Stimulated activated CD4-positive, alpha-beta T cell treated with anti-CD3 and anti-CD28 coated beads, Interleukin-1b, Interleukin-23, amount 100 ng/mL, for 48 hours (primary cell): ENCODE measurements around the gene PTPRG.

Source experiments
- DNase-seq: peaks from one replicate; pipeline ENCODE4 v3.0.0-alpha.2; 2020

The PTPRG gene

DNA sequence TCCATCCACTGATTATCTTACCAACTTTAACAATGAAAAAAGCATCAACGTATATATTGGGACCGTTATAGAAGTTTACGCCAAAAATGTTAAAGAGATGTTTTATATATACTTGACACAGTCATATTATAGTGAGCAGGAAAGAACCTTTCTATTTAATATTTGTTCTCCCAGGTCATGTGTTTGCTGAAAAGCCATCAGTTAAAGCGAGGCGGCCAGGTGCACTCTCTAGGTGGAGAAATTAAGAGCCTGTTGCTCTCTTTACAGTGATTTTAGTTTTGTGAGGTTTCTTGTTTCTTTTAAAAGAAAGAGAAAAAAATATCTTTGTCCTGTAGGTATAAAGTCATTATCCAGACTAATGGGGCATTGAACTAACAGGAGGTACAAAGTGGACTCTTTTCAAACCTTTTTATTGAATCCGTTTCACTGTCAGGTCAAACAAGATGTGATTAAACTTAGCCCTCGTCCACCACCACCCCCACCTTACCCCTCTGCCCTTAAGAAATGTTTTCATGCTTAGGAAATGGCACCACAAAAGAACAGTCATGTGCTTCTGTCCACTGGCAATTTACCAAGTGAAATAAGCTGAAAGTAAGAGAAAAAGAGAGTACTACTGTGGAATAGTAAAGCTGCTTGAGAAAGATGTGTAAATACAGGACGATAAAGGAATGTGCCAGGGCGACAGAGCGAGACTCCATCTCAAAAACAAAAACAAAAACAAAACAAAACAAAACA, 279.9 kb downstream of the PTPRG start:
- DNase-seq, result no peak

DNA sequence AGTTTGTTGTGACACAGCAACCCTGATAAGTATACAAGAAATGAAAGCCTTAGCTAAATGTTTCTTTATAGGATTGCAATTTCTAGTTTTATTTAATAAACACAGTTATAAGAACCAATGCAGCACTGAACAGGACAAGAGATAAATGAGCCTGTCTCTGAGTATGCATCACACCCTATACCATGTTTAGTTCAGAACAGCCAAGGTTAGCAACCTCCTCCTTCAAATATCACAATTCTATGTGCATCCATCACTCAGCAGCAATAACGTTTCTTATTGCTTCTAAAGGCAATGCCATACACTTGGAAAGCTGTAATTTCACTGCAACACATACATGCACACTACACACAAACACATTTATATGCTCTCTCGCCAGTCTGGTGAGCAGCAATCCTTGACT, 280.6 kb downstream of the PTPRG start:
- no peak for DNase-seq

DNA sequence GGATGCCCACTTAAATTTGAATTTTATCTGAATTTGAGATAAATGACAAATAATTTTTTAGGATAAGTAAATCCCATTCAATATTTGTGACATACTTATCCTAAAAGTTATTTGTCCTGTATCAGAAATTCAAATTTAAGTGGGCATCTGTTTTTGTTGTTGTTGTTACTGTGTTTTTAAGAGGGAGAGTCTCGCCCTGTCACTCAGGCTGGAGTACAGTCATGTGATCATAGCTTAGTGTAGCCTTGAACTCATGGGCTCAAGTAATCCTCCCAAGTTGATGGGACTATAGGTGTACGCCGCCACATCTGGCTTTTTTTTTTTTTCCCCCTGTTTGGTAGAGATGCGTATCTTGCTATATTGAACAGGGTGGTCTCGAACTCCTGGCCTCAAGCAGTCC, 283.0 kb downstream of the PTPRG start:
- no peak for DNase-seq

DNA sequence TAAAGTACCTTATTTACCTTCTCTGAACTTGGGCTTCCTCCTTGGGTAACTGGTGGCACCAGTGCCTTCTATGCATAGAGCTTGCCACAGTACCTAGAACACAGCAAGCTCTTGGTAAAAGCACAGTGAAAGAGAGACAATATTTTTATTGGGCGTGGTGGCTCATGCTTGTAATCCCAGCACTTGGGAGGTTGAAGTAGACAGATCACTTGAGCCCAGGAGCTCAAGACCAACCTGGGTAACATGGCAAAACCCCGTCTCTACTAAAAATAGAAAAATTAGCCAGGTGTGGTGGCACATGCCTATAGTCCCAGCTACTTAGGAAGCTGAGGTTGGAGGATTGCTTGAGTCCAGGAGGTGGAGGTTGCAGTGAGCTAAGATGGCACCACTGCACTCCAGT, 285.1 kb downstream of the PTPRG start:
- no peak for DNase-seq

DNA sequence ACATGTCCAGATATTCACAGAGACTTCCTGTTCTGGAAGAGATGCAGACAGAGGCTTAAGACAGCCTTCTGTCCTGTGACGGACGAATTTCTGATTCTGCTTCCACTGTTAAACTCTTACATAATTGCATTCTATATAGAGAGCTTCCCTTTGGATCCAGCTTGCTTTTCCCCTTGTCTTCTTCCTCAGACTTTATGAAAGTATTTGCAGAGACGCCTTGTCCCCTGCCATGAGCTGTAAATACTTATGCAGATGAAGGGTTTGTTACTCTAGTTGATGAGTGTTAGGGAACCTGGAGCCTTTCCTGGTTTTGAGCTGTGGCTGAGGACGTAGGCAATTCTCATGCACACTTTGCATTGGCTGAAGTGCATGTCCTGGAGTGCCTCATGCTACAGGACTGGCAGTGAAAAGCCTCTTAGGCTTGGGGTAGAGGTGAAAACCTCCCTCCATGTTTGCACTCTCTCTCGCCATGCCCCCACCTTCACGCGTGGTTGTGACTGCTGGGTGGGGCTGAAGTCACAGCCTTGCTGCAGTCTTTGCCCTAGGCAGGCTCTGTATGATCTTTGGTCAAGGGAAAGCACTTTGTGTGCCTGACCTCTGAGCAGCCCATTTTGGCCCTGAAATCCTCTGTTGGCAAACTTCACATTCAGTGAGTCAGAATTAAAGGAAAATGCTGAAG, 286.6 kb downstream of the PTPRG start:
- no peak for DNase-seq

DNA sequence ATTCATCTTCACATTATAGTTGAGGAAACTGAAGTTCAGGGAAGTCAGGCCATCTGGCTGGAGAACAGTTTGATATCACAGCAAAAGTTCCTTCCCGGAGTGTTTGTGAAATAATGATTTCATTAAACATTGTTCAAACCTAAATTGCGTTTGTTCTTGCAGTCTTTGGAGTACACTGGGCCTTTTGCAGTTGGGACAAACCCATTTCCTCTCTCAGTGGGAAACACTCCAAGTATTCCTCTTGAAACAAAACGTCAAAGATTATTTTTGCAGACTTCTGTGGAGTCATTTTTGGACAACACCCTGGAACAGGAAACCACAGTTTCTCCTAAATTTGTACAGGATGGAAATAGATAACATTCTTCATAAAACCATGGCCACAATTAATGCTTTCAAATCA, 287.5 kb downstream of the PTPRG start:
- DNase-seq, result no peak

DNA sequence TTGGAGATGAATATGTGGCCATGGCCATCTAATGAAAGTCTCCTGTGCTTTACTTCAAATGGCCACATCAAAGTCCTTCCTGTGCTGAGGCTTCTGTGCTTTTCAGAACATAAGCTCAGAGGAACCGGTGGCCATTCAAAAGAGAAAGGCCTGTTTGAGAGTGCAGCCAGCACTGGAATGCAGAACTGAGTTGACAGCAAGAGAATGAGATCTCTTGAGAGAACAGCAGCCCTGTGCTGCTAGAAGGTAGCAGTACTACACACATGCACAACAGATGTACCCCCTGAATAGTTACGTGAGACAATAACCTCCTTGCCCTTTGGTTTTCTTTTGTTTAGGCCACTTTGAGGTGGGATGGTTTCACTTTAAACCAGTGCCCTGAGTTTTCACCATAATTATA, 292.5 kb downstream of the PTPRG start:
- no peak for DNase-seq

DNA sequence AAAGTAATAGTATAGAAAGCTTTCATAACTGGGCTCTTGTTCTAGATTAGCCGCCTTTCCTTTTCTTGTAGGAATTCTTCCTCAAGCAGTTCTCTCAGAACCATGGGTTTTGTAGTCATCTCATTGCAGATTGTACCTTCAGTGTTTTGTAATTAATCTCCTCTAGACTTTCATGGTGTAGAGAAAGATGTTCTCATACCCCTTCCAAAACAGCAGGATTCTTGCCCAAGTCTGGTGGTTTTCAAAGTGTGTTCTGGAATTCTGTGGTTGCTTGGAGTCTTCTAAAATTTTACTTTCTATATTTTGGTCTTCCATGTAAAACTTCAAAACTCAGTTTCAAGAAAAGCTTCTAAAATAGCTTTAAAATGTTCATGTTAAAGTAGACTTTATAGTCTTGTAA, 293.8 kb downstream of the PTPRG start:
- DNase-seq, result no peak

DNA sequence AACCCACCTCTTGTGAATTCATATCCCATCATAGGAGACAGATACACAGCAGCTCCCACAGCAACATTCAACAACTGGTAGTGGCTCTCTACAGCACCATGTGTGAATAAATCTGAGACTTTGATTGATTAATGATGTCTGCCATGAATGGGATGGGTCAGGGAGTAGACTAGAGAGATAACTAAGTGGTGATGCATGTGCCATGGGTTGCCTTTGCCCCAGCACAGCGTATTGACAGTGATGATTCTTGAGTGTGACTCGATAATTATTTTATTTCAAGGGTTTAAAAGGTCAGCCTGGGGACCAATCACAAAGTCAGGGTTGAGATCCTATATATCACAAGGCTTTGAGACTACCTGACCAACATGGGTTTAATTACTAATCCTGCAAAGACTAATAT, 295.9 kb downstream of the PTPRG start:
- DNase-seq, result no peak

DNA sequence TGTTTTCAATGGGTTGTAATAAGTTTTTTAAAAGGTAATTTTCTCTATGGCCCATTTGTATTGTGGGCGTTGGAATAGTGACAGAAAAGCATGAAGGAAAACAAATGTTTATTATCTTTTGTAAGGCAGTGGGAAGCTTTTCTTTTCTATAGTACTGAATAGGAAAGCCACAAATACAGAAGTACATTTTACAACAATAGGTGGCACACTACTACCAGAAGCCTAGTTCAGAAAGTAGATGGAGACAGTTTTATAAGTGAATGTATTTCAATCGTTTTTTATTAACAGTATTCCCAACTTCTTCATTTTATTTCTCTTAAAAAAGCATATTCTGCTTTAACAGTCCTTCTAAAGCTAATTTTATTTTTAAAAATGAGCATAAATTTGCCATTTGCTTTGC, 296.7 kb downstream of the PTPRG start:
- no peak for DNase-seq

DNA sequence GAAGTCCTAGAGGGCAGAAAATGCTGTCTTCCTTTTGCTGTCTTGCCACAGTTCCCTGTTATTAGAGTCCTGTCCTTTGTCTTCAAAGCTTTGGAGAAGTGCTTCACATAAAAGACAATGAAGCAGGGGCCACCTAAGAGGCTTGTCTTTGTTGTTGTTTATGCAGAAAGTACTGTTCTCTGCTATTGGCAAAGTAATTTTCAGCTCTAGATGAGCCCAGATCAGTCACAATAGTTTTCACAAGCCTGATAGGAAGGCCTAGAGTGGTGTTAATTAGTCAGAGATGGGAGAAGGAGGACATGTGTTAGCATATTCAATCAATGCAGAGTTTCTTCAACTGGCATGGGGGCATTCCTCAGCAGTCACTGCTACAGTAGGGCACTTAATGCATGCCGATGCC, 300.0 kb downstream of the PTPRG start:
- DNase-seq, result no peak

DNA sequence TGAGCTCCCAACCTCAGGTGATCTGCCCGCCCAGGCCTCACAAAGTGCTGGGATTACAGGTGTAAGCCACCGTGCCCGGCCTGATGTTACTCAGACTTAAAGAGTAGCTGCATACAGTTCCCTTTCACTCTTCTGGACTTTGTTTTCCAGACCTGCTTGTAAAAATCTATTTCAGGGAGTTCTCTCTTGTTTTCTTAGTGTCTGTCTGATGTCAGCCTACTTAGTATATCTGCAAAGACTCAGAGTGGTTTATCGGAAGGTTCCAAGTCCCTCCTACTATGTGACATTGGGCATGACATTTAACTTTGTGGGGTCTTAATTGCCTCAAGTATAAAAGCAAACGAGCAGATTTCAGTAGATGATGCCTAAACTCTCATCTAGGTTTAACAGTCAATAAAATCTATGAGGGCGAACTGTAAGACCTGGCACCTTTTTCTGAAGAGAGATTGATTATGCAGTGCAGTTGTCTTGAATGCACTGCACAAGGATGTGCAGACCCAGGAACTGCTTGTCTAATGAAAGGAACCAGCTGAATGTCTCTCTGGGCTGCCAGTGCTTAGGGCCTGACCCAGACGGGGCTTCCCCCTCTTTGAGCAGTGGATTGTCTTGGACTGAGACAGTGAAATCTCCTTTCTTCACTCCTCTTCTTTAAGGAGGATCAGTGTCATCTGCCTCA, 301.4 kb downstream of the PTPRG start:
- DNase-seq, result no peak

DNA sequence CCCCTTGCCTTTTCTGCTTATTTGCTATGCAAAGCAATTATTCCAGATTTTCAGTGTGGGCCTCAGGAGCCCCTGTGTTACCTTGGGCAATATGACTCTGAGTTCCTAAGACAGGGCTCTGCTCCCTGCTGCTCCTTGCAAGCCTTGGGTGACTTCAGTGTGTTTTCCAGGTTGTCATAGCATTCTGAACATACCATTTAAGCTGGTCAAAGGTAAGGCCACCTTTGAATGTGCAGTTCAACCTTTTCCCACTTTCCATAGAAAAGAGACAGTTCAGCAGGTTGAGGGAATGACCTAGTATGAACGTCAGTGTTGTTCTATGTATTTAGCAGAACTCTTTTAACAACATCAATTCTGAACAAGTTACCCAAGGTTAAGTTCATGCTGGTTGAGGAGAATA, 302.2 kb downstream of the PTPRG start:
- DNase-seq, result no peak

DNA sequence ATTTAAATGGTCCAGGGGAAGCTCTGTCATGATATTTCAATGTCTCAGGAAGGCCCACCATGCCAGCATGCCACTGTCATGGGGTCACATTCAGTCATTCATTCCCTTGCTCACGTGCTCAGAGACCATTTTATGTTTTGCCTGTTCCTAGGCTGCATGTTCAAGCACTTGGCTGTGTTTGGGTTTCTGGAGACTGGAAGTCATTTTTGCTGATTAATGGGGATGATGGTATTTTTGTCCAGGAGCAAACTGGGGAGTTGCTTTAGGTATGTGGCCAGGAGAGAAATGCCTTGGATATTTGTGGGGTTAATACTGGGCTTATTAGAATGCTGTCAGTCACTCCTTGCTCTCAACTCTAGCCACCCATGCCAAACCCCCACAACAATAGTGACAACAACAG, 303.5 kb downstream of the PTPRG start:
- no peak for DNase-seq

DNA sequence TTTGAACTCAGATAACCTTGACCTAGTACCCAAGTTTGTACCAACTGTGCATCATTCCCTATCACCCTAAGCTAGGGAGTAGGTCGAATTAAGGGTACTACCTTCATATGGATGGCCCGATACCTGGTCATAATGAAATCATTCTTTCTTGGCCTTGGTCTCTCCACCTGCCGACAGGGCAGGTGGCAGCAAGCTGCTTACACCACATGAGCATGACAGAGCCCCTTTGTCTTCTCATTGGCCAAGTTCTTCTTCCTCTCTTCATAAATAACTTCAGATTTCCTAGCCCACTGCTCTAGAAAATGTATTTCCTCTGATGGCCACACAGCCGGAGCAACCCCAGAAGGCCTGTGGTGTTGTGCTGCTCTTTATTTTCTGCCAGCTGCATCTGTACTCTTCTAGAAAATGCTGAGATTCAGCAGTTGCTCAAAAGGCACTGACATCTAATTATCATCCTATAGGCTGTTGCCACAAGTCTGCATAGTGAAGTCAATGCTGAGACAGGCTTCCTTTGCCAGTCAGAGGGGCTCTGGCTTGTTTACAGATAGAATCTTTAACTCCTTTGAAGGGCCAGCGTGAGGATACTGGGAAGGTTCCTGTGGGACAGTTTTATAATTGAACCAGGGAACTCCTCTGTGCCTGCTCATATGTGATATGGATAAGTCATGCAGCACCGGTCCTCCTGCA, 304.2 kb downstream of the PTPRG start:
- no peak for DNase-seq

DNA sequence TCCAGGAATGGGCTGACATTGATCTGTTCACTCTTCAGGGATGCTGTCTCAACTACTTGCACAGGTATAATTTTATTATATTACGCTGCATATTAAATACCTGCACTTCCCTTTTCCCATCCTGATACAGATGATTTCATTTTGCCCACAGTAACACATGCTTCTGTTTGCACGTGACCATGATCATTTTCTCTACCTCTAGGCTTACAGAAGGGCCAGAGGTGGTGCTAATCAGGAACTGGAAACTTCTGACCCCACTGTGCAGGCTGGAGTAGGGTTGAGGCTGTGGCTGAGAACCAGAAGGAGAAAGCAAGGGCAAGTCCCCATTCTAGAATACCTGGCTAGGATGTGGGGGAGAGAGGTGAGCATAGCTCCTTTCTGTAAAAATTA, 304.8 kb downstream of the PTPRG start:
- DNase-seq, result no peak

DNA sequence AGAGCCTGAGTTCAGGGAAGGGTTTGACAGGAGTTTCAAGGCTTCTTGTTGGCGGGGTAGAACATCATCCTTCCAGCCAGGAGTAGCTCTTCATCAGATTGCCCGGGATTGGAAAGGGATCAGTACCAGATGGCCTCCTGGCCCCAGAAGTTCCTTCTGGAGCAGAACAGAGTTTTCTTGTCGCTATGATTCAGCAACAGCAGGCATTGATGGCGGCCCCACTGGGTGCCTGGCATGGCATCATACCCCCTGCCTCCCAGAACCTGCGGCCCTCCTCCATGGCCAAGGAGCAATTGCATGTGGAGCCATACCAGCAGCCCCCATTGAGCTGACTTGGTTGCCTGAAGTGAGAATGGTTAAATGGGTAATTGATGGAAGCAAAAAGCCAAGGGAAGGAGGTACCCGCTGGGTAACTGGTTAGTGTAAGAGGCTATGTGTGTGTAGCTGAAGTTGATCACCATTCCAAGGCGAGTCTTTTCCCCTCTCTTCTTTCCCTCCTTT, 305.6 kb downstream of the PTPRG start:
- DNase-seq, result no peak

DNA sequence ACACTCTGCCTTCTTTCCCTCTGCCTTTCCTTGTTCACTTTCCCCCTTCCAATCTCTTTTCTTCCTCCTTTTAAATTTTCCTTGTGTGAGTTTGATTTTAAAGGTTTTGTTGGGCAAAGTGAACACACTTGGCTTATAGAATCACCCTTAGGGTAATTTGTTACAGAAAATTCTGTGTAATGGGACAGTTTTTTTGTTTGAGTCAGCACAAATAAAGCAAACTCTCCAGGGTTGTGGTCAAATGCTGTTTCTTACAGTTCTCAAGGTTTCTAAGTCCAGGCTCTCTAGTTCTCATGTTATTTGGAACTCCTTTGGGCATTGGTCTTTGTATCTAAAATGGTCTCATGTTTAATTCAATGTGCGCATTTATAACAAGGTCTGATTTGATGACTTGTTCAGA, 307.1 kb downstream of the PTPRG start:
- no peak for DNase-seq

DNA sequence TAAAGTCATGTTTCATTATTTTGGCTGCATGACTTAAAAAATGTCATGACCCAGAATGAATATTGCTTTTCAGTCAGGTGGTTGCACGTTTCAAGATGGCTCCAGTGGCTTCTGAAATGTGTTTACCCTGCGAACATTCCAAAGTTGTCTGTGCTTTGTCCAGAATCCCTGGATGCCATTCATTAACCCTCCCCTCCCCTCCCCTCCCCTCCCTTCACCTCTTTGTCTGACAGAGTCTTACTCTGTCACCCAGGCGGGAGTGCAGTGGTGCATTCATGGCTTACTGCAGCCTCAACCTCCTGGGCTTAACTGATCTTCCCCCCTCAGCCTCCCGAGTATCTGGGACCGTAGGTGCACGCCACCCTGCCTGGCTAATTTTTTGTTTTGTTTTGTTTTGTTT, 308.0 kb downstream of the PTPRG start:
- no peak for DNase-seq

DNA sequence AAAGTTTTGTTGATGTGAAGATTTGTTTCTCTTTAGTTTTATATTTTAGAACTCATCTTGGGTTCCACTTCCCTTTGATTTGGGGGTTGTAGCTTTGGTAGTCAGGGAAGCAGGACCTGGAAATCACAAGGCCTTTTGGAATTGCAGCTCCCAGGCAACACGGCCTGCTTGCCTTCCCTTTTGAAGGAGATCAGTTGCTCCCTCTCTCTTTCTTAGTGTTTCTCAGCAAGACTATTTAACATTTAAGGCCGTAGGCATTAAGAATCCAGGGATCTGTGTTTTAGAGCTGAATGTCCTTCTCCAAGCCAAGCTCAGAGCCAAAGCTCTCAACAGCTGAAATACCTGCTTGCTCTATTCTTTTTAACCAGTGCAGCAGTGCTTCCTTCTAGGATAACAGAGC, 310.3 kb downstream of the PTPRG start:
- DNase-seq, result no peak

DNA sequence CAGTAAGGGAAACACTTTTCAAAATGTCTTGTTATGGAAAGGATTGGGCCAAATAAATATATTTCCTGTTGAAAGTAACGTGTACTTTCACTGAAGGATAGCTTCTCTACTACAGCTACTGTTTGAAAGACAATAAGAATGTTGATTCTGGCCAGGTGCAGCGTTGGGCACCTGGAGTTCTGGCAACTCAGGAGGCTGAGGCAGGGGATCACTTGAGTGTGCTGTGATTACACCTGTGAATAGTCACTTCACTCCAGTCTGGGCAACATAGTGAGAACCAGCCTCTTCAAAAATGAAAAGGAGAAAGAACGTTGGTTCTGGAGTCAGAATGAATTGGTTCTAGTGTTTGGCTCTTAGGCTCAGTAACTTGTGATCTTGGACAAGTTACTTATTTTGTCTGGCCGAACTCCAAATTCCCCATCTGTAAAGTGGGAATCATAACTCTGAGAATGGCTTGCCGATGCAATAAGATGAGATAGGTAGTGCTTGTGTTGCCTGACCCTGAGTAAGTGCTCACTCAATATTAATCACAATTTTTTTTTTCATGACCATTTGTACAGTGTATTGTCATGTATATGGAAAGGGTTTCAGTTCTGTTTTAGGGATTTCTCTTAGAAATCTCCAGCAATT, 310.8 kb downstream of the PTPRG start:
- no peak for DNase-seq

DNA sequence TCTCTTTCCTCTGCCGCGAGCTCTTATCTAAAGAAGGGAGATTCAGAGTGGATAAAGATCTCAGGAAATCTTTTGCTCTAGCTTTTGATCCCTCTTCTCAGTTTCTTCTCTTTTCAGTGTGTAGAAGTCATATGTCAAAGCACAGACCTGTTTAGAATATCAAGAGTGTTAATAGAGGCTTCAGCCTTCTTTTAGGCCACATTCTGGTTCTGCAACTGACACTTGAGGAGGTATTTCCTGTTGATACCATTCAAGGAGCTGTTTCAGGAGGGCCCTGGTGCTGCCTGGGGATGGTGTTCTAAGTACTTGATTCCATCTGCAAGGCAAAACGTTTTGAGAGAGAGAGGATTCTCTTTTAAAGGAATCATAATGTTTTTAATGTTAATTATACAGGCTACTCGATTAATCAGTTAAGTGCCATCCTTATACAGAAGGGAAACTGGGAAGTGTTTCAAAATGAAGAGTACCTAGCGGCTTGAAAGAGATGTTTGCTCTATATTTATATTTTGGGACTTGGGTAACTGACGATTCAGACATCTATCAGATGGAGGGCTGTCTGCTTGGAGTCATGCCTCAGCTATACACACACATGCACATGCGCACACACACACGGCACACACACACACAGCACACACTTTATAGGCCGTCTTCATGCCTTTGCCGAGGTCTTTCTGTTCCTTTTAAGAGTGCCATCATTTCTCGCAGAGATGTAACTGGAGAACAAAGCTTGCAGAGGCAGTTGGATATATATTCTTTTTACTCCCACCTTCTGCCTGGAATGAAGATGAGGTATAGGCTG, 313.9 kb downstream of the PTPRG start:
- no peak for DNase-seq
